ENCODE data around the gene ATRN.

- no peak for TF ChIP-seq ATF3 (IDR thresholded peaks at IDR 0.05)
- TF ChIP-seq, protein P1, sequence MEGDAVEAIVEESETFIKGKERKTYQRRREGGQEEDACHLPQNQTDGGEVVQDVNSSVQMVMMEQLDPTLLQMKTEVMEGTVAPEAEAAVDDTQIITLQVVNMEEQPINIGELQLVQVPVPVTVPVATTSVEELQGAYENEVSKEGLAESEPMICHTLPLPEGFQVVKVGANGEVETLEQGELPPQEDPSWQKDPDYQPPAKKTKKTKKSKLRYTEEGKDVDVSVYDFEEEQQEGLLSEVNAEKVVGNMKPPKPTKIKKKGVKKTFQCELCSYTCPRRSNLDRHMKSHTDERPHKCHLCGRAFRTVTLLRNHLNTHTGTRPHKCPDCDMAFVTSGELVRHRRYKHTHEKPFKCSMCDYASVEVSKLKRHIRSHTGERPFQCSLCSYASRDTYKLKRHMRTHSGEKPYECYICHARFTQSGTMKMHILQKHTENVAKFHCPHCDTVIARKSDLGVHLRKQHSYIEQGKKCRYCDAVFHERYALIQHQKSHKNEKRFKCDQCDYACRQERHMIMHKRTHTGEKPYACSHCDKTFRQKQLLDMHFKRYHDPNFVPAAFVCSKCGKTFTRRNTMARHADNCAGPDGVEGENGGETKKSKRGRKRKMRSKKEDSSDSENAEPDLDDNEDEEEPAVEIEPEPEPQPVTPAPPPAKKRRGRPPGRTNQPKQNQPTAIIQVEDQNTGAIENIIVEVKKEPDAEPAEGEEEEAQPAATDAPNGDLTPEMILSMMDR (IDR thresholded peaks at IDR 0.05; ENCODE audit: low read depth, low read length, missing input control): no peak
- no peak for TF ChIP-seq REST (IDR thresholded peaks at IDR 0.05)
- TF ChIP-seq RAD21 (IDR thresholded peaks at IDR 0.05): no peak
- TF ChIP-seq YY1 (IDR thresholded peaks at IDR 0.05): no peak
- TF ChIP-seq, protein P2, sequence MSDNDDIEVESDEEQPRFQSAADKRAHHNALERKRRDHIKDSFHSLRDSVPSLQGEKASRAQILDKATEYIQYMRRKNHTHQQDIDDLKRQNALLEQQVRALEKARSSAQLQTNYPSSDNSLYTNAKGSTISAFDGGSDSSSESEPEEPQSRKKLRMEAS (IDR thresholded peaks at IDR 0.05): no peak
Measured at GRCh38 chr20:3559231-3559630, 88.4 kb downstream of the ATRN start.

Measured in liver (tissue), 3 donors.